Osteoblast (primary cell): ENCODE data around the gene IL1RAPL1. TPM values are rescaled to one million over a fixed set of nuclear protein-coding genes. Genes with fewer than 3 reads are reported as not detected.

Source experiments
- DNase-seq: peaks from one replicate; pipeline ENCODE4 v3.0.0; 2011; ENCODE audit warnings: low spot score, mixed read lengths; ENCODE audit not compliant: insufficient read length; ENCODE audit errors: missing footprints
- H2AFZ ChIP-seq: 2 replicates; pipeline ENCODE4 v1.6.0; 2011; ENCODE audit warnings: mild to moderate bottlenecking, low read length
- H3K27ac ChIP-seq: 2 replicates; pipeline ENCODE4 v1.5.1; 2011; ENCODE audit warnings: mild to moderate bottlenecking, low read depth, low read length, moderate library complexity
- H3K27me3 ChIP-seq: 2 replicates; pipeline ENCODE4 v1.6.0; 2012; ENCODE audit warnings: mild to moderate bottlenecking, control low read depth, inconsistent platforms, low read length, moderate library complexity; ENCODE audit not compliant: insufficient read depth
- H3K36me3 ChIP-seq: 2 replicates; pipeline ENCODE4 v1.5.1; 2011; ENCODE audit warnings: mild to moderate bottlenecking, low read length, control low read depth, moderate library complexity; ENCODE audit not compliant: insufficient read depth
- H3K4me1 ChIP-seq: 2 replicates; pipeline ENCODE4 v1.5.1; 2011; ENCODE audit warnings: mild to moderate bottlenecking, low read length, control low read depth, moderate library complexity; ENCODE audit not compliant: insufficient read depth
- H3K4me2 ChIP-seq: 2 replicates; pipeline ENCODE4 v1.6.0; 2011; ENCODE audit warnings: mild to moderate bottlenecking, low read length; ENCODE audit not compliant: insufficient read depth
- H3K4me3 ChIP-seq: fragments of 200-600 bp; sonication (generic); 3 replicates; pipeline ENCODE4 v1.5.1; 2012; ENCODE audit warnings: mild to moderate bottlenecking, low read length, inconsistent platforms; ENCODE audit not compliant: insufficient read depth
- H3K79me2 ChIP-seq: 2 replicates; pipeline ENCODE4 v1.6.0; 2012; ENCODE audit warnings: mild to moderate bottlenecking, low read length, control low read depth, inconsistent platforms; ENCODE audit not compliant: insufficient read depth
- H3K9me3 ChIP-seq: 2 replicates; pipeline ENCODE4 v1.5.1; 2011; ENCODE audit warnings: low read depth, low read length, control low read depth
- H4K20me1 ChIP-seq: 2 replicates; pipeline ENCODE4 v1.6.0; 2012; ENCODE audit warnings: mild to moderate bottlenecking, low read length, control low read depth; ENCODE audit not compliant: insufficient read depth
- total RNA-seq: library from RNA; depleted of rRNA; stranded (reverse); fragments of >200 nt; gene quantifications from 2 replicates; pipeline ENCODE4 v1.2.3, GENCODE V29; 2012
- TF ChIP-seq, protein P1 (sequence below): IDR thresholded peaks from 2 replicates; pipeline ENCODE4 v1.5.1; 2011; ENCODE audit warnings: mild to moderate bottlenecking, low read depth, low read length, moderate library complexity; ENCODE audit errors: extremely low read depth

Gene IL1RAPL1
- total RNA-seq, 1 donor: under 0.01 TPM

DNA sequence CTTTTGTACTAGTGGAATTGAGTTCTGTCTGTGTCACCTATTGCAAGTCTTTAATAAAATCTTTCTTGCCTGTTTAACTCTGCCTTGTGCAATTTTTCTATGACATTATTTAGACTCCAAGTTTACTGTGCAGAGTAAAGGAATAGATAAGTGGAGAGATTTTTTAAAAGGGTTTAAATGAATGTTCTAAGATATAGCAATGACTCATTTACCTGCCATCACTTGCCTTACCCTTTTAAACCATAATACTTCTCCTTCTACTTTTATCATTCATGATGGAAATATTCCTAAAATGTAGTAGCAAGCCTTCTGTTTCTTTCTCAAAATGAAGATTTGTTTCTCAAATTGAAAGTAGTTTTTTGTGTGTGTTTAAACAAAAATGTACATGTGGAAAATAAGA, 845.3 kb downstream of the IL1RAPL1 start:
- Histone ChIP-seq H4K20me1 (no peaks in the 10 kb centered on the region), H3K9me3 (no peaks in the 10 kb centered on the region), H3K4me3 (no peak overlapping the region), H2AFZ (no peak overlapping the region), H3K27ac (no peak overlapping the region), H3K4me2 (no peak overlapping the region), H3K36me3 (no peaks in the 10 kb centered on the region), H3K79me2 (no peaks in the 10 kb centered on the region), H3K27me3 (no peaks in the 10 kb centered on the region), H3K4me1 (no peaks in the 10 kb centered on the region)
- TF ChIP-seq, protein P1, sequence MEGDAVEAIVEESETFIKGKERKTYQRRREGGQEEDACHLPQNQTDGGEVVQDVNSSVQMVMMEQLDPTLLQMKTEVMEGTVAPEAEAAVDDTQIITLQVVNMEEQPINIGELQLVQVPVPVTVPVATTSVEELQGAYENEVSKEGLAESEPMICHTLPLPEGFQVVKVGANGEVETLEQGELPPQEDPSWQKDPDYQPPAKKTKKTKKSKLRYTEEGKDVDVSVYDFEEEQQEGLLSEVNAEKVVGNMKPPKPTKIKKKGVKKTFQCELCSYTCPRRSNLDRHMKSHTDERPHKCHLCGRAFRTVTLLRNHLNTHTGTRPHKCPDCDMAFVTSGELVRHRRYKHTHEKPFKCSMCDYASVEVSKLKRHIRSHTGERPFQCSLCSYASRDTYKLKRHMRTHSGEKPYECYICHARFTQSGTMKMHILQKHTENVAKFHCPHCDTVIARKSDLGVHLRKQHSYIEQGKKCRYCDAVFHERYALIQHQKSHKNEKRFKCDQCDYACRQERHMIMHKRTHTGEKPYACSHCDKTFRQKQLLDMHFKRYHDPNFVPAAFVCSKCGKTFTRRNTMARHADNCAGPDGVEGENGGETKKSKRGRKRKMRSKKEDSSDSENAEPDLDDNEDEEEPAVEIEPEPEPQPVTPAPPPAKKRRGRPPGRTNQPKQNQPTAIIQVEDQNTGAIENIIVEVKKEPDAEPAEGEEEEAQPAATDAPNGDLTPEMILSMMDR: no peak
- no peak for DNase-seq

DNA sequence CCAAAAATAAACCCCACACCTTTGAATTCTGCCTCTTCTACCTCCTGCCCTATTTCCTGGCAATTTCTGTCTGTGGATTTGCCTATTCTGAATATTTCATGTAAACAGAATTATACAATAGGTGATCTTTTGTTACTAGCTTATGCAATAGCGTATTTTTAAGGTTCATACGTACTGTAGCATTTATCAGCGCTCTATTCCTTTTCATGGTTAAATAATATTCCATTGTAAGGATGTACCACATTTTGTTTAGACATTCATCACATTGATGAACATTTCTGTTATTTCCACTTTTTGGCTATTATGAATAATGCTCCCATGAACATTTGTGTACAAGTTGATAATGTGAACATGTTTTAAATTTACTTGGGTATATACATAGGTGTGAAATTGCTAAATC, 847.7 kb downstream of the IL1RAPL1 start:
- Histone ChIP-seq H3K9me3 (no peaks in the 10 kb centered on the region), H4K20me1 (no peaks in the 10 kb centered on the region), H3K27me3 (no peaks in the 10 kb centered on the region), H3K4me2 (no peak overlapping the region), H3K36me3 (no peaks in the 10 kb centered on the region), H3K27ac (no peak overlapping the region), H3K4me1 (no peaks in the 10 kb centered on the region), H2AFZ (no peak overlapping the region), H3K79me2 (no peaks in the 10 kb centered on the region), H3K4me3 (no peak overlapping the region)
- no peak for DNase-seq
- TF ChIP-seq, protein P1: no peak

DNA sequence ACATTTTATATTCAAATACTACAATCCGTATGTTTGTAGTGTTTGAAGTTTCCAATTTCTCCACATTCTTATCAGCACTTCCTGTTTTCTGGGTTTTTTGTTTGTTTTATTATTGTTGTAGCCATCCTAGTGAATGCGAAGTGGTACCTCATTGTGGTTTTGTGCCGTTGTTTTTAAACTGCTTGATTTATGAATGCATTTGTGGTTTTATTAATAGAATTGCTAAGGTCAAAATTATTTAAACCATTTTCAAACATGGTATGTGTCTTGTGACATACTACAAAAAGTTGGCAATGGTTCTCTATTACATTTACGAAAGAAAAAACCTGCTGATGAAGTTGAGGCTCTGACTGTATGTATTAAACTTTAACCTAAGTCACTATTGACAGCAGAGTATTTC, 848.1 kb downstream of the IL1RAPL1 start:
- Histone ChIP-seq H3K4me2 (no peak overlapping the region), H3K27me3 (no peaks in the 10 kb centered on the region), H4K20me1 (no peaks in the 10 kb centered on the region), H3K4me3 (no peak overlapping the region), H3K36me3 (no peaks in the 10 kb centered on the region), H3K4me1 (no peaks in the 10 kb centered on the region), H3K79me2 (no peaks in the 10 kb centered on the region), H3K9me3 (no peaks in the 10 kb centered on the region), H3K27ac (no peak overlapping the region), H2AFZ (no peak overlapping the region)
- no peak for DNase-seq
- TF ChIP-seq, protein P1: no peak

DNA sequence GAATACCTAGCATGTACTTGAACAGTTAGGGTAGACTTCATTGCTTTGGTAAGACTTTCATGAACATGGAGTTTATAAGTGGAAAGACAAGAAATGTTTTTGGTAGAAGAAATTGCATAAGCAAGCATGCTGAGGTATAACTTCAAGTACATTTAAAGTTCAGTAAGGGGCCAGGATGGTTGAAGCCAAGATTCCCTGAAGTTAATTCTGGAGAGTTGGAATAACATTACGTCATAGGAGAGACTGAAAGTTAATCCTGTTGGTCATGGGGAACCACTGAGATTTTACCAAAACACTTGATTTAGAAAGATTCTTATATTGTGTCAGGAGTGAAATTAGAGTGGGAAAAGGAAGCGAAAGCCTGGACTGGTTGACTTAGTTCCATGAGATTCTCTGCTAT, 860.6 kb downstream of the IL1RAPL1 start:
- H2AFZ ChIP-seq: no peak overlapping the region
- H3K27ac ChIP-seq: no peak overlapping the region
- no peak overlapping the region for H3K4me3 ChIP-seq
- H3K9me3 ChIP-seq: no peaks in the 10 kb centered on the region
- no peaks in the 10 kb centered on the region for H3K4me1 ChIP-seq
- no peak for DNase-seq
- no peaks in the 10 kb centered on the region for H3K79me2 ChIP-seq
- H3K27me3 ChIP-seq: no peaks in the 10 kb centered on the region
- no peaks in the 10 kb centered on the region for H4K20me1 ChIP-seq
- H3K36me3 ChIP-seq: no peaks in the 10 kb centered on the region
- H3K4me2 ChIP-seq: no peak overlapping the region
- TF ChIP-seq, protein P1: no peak
